GM18861 (cell line): Measurements from ENCODE around the gene ATP2C2.
"Not testable (repeated sequence)": the region's sequence is repeated elsewhere in the genome, so short reads cannot be mapped to it uniquely, and the experiment has no call there.

Experiments
- ATAC-seq: cut with Tn5 transposase; IDR thresholded peaks from one replicate; pipeline ENCODE4 v1.9.1; 2021; ENCODE audit not compliant: unreplicated experiment

Gene ATP2C2, protein sequence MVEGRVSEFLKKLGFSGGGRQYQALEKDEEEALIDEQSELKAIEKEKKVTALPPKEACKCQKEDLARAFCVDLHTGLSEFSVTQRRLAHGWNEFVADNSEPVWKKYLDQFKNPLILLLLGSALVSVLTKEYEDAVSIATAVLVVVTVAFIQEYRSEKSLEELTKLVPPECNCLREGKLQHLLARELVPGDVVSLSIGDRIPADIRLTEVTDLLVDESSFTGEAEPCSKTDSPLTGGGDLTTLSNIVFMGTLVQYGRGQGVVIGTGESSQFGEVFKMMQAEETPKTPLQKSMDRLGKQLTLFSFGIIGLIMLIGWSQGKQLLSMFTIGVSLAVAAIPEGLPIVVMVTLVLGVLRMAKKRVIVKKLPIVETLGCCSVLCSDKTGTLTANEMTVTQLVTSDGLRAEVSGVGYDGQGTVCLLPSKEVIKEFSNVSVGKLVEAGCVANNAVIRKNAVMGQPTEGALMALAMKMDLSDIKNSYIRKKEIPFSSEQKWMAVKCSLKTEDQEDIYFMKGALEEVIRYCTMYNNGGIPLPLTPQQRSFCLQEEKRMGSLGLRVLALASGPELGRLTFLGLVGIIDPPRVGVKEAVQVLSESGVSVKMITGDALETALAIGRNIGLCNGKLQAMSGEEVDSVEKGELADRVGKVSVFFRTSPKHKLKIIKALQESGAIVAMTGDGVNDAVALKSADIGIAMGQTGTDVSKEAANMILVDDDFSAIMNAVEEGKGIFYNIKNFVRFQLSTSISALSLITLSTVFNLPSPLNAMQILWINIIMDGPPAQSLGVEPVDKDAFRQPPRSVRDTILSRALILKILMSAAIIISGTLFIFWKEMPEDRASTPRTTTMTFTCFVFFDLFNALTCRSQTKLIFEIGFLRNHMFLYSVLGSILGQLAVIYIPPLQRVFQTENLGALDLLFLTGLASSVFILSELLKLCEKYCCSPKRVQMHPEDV

DNA sequence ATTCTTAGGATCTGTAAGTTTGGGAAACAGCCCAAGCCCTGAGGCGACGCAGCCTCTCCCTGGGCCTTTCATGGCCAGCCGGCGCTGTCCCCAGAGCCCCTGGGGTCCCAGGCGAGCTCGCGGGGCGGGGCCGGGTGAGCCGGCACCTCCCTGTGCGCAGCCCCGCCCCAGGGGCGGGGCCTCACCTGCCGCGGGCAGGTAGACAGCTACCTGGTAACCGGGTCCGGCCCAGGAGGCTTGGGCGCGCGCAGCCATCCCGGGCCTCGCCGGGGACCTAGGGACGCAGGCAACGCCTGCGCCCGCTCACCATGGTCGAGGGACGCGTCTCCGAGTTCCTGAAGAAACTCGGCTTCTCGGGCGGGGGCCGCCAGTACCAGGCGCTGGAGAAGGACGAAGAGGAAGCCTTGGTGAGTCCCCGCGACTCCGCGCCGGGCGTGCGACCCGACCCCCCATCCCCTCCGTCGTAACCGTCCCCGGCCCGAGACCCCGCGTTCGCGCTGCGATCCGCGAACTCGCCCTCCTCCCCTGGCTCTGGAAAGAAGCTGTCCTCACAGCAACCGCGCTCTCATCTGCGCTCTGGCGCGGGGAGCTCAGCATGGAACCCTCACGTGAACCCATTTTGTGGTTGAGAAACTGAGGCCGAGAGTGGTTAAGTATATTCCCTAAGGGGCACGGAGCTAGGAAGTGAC lies at the start of gene ATP2C2:
TSS of gene ATP2C2 (plus strand) at position 231 of the 689 bp plus-strand sequence. CDS start at position 309, 78 bp downstream.
- ATAC-seq: no peak

DNA sequence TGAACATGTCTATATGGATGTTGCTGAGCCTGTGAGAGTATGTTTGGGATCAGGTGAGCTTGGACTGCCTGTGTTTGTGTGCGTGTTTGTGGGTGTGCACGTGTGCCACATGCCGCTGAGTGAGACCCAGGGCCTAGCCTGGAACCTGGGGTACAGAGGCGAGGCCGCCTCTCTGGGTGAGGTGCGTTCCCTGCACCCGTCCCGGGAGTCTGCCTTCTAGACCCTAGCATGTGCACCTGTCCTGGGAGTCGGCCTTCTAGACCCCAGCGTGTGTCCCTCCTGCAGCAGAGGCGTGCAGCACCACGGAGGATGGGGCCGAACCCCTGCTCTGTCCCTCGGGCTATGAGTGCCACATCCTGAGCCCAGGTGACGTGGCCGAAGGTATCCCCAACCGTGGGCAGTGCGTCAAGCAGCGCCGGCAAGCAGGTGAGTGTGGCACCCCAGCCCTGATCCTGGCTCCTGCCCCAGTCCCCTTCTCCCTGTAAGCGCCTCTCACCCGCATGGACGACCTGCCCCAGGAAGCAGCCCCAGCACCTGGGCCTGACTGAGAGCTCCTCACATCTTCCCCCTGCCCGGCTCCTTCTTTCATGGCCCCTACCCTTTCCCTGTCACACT lies 49.1 kb upstream of the ATP2C2 start:
- ATAC-seq: no peak

DNA sequence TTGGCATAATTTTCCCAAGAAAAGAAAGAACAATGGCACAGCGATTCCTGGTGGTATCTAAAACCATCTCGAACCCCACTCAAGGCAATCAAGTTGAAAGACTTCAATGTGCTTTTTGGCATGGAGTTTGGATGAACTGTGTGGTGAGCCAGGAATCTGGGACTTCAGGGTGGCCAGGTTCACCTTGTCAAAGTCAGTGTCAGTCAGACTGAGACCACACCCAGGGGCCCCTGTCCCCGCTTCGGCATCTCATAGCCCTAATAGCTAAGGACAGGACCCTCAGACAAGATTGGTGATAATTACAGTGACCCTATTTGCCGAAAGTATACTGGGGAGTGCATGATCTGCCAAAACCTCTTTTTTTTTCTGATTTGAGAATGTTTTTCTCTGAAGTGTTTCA lies 47.8 kb upstream of the ATP2C2 start:
- no peak for ATAC-seq

DNA sequence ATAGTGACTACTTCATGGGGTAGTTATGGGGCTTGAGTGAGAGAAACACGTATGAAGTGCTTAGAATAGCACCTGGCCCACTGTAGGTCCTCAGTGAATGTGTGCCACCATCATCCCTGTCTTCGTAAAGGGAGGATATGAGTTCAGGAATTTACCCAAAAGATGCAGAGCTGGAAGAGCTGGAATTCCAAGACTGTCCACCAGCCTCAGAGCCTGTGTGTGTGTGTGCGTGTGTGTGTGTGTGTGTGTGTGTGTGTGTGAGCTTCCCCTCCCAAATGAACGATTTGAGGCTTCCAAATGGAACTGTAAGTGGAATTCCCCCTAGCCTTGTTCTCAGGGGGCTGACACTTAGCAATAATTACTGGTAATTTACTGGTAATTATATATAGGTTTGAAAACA lies 46.4 kb upstream of the ATP2C2 start:
- ATAC-seq: no peak

DNA sequence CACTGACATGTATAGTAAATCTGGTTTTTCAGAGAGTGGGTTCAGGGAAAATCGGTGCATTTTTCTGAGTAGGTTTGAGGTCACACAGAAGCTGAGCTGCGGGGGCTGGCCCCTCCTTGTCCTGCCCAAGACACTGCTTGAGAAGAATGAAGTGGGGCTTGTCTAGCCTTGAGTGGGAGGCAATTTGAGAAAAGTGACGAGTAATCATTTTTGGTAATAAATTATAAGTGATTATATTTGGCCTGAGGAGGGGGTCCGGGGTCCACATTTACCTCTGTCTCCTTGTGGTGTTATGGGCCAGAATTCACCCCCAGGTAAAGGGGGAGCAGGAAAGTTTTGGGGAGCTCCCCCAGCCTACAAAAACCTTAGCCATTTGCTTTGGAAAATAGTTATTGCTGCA lies 45.6 kb upstream of the ATP2C2 start:
- no peak for ATAC-seq

DNA sequence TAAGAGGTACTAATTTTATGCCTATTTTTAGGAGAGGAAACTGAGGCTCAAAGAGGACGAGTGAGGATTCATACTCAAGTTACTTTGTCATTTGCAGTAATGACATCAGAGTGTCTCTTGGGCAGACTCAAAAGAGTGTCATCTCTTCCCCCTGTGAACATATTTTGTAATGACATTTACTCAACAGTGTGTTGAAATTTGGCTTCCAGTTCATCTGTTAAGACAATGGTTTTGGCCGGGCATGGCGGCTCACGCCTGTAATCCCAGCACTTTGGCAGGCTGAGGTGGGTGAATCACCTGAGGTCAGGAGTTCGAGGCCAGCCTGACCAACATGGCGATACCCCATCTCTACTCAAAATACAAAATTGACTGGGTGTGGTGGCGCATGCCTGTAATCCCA lies 44.7 kb upstream of the ATP2C2 start:
- no peak for ATAC-seq

DNA sequence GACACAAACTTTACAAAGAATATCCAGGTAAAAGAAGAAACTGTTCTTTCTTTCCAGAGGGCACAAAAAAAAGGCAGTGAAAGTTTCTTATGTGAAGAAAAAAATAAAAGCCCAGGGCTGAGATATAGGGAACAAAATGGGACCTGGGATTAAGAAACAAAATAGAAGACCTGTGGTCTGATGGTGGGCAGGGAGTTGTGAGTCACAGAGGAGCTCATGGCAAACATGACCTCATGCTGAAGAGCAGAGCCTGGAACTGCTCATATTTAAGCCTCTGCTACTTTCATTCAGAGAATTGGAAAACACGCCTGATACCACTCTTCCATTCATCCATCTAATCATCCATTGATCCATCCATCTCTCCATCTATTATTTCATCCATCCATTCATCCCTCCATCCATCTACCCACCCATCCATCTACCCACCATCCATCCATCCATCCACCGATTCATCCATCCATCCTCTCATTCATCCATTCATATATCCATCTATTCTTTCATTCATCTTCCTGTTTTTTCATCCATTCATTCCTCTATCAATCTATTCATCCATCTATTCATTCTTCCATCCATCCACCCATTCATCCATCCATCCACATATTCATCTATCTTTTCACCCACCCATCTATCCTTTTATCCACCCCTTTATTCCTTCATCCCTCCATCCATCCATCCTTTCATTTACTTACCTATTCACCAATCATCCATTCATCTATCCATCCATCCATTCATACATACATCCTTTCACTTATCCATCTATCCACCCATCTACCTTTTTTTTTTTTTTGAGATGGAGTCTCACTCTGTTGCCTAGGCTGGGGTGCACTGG lies 43.7 kb upstream of the ATP2C2 start:
- ATAC-seq: no peak

DNA sequence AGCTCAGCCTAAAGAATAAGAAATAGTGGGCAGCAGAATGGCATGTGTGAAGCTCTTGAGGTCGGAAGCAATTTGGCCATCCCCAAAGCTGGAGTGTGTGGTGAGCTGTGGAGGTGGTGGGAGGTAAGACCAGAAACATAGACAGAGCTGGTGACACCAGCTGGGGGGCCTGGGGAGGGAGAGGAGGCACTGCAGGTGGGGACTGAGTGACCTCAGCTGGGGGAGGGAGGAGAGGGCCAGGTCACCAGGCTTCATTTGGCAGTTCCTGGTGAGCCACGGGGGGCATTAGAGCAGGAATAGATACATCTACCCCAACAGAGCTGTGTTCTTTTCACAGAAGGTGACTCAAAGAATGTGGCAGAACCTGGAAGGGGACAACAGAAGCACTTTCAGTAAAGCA lies 41.8 kb upstream of the ATP2C2 start:
- no peak for ATAC-seq

DNA sequence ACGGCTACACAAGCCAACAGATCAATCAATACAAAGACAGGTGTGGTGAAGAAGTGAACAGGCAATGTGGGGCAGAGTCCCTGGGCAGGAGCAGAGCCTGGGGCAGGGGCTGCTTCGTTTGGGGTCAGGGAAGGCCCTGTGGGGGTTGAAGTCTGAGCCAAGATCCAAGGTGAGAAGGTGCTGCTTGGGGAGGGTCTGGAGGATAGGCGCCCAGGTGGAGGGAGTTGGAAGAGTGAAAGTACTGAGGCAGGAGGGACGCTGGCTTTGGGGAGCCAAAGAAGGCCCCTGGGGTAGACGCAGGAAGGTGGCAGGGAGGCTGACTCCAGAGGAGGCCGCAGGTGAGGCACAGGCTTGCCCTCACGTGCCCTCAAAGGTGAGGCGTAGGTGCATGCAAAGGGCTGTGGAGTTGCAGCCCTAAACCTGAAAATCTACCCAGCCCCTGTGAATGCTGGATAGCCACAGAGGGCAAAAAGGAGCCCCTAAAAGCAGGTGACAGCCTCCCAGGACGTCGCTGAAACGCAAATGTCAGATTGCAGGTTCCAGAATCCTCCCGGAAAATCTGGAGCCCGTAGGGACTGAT lies 40.3 kb upstream of the ATP2C2 start:
- no peak for ATAC-seq

DNA sequence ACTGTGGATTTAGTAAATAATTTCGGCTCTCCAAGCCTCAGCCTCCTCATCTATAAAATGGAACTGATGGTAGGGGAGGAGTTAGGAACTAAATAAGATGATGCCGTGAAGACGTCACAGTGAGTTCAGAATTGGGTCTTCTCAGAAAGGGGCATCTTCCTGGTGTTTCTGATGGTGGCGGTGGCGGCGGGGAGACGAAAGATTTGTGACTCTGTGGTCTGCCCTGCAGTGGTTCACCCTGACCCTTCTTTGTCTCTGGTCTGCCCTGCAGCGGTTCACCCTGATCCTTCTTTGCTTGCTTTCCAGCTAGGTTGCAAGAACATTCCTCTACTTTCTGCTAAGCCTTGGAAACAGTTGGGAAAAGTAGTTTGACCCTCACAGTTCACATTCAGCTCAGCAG lies 39.3 kb upstream of the ATP2C2 start:
- no peak for ATAC-seq

DNA sequence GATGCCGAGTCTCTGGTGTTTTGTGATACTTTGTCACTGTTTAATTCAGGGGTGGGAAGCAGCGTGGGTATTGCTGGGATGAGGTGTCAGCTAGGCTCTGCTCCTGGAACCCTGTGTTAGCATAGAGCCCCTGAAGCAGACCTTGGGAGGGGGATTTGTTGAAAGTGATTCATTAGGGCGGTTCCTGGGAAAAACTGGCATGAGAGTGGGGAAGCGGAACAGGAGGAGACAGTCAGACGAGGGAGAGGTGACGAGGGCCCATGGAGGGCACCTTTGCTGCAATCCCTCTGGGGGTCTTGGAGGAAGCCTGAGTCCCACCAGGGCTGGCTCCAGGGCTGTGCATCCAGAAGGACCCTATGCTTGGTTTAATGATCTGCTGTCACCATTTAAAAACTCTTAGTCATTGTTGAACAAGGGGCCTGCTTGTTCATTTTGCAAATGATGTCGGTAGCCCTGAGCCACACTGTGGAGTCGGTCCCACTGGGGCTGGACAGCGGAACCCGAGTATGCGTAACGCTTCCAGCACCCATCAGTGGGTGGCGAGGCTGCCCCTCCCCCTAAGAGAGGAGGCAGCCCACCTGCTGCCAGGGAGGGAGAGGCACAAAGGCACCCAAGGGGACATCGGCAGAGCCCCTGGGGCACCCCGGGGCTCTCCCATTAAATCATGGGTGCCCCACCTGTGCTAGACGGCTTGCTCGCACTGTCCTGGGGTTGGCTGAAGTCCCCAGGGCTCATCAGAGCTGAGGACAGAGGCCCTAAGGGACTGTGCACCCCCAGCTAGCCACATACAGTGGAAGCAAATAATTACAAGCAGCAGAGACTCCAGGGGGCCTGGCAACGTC lies 38.3 kb upstream of the ATP2C2 start:
- no peak for ATAC-seq

DNA sequence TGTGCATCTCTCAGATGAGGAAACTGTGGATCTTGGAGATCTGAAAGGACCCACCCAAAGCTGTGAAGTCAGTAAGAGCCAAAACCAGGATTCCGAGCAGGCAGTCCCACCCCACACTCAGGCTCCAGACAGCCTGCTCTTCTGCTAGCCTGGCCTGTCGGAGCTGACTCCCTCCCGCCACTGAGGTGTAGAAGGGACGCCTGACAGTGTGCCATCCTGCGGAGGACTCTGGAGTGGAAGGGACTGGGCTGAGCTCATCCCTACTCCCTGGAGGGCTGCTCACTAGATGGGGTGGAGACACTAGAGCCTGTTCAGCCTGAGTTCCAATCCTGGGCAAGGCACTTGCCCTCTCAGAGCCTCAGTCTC lies 37.7 kb upstream of the ATP2C2 start:
- ATAC-seq: no peak

DNA sequence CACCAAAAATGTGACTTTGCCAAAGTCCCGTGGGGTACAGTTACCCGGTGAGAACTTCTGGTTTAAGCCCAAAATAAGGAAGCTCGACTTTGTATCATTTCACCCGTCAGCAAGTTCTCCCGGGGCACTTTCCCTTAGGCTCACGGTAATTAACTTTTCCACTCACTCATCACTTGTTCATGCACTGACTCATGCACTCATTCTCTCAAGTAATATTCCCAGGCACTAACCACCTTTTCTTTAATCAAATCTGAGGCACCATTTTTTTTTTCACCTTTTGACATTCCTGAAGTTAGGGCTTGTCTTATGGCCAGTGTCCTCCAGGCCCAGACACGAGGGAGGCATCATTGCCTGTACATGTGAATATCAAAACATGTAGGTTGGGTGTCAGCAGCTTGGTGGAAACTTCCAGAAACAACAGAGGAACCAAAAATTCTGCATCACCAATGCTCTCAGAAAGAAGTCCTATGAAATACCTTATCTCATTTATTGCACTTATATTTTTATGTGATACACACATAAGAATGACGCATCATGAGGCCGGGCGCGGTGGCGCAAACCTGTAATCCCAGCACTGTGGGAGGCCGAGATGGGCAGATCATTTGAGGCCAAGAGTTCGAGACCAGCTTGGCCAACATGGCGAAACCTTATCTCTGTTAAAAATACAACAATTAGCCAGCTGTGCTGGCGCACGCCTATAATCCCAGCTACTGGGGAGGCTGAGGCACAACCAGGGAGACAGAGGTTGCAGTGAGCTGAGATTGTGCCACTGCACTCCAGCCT lies 36.1 kb upstream of the ATP2C2 start:
- no peak for ATAC-seq

DNA sequence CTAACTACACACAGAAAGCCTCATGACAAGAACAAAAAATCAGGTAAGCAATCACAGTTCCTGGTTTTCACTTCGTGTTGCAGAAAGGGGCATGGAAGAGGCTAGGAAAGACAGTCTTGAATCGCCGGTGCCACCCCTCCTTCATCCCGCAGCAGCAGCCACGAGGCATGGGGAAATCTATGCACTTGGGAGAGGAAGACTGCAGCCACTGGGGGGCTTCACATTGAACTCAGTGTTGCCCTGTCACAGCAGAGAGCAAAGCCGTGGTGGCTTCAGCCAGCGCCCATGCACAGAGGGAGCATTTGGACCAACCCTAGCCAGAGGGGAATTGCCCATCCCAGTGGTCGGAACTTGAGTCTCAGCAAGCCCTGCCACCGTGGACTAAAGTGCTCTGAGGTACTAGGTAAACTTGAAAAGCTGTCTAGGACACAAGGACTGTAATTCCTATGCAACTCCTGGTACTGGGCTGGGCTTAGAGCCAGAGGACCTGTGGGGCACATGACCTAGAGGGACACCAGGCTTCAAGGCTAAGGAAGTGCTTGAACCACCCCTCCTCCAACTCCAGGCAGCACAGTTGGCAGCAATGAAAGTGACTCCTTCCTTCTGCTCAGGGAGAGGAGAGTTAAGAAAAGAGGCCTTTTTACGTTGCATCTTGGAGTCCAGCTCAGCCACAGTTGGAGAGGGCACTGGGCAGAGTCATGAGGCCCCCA lies 35.2 kb upstream of the ATP2C2 start:
- no peak for ATAC-seq

DNA sequence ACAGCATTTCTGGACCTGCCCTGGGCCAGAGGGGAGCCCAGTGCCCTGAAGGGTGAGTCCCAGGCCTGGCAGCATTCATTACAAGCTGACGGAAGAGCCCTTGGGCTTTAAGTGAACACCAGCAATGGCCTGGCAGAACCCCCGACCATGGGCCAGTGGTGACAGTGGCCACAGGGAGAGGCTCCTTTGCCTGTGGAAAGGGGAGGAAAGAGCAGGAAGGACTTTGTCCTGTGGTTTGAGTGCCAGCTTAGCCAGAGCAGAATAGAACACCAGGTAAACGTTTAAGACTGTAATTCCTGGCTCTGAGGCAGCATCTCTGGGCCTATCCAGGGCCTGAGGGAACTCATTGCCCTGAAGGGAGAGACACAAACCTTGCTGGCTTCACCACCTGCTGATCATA lies 34.3 kb upstream of the ATP2C2 start:
- no peak for ATAC-seq

DNA sequence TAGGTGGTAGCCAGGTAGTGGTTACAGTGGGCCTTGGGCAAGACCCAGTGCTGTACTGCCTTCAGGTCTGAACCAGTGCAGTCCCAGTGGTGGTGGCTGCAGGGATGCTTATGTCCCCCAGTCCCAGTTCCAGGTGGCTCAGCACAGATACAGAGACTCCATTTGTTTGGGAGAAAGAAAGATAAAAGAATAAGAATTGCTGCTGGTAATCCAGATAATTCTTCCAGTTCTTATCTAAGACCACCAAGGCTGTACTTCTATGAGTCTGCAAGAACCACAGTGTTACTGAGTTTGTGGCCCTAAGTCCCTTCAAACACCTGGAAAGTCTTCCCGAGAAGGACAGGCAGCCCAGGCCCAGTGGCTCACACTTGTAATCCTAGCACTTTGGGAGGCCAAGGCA lies 33.9 kb upstream of the ATP2C2 start:
- ATAC-seq: no peak

DNA sequence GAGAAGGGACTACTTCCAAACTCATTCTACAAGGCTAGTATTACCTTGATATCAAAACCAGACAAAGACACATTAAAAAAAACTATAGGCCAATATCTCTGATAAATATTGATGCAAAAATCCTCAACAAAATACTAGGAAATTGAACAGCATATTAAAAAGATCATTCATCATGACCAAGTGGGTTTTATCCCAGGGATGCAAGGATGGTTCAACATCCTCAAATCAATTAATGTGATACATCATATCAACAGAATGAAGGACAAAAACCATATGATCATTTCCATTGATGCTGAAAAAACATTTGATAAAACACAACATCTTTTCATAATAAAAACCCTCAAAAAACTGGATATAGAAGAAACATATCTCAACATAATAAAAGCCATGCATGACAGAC lies 31.1 kb upstream of the ATP2C2 start:
- ATAC-seq: not testable (repeated sequence)

DNA sequence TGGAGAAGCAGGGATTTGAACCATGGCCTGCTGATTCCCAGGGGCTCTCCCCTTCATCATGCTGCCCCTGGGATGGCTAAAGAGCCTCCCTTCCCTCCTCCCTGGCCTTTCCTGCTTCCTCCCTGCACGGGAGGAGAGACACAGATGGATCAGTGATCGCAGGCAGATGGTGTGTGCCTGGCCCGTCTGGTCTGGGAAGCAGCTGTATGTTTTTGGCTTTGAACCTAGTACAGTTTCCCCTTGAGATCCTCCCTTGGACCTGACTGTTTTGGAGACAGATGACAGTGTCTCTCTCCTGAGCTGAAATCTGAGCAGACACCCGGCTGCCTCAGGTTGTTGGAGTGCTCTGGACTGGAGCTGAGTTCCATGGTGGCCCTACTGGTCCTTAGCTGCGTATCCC lies 29.0 kb upstream of the ATP2C2 start:
- no peak for ATAC-seq
